T-helper 1 cell treated with Interleukin-12 subunit alpha and Interleukin-12 subunit beta and Interleukin-4 antibody, amounts not matched to agents 30 μg/mL and 1 μg/mL, for 36 hours (primary cell): ENCODE data around the gene TRIM7.
"Not testable (repeated sequence)": the region's sequence is repeated elsewhere in the genome, so short reads cannot be mapped to it uniquely, and the experiment has no call there.

ENCODE experiments used
- H3K27ac Mint-ChIP-seq: one replicate; pipeline ENCODE4 v1.8.0; 2021; ENCODE audit warnings: mild to moderate bottlenecking, mixed read lengths
- H3K27me3 Mint-ChIP-seq: one replicate; pipeline ENCODE4 v1.8.0; 2021; ENCODE audit warnings: low read depth, mixed read lengths
- H3K36me3 Mint-ChIP-seq: one replicate; pipeline ENCODE4 v1.8.0; 2021; ENCODE audit warnings: low read depth, mixed read lengths
- H3K4me1 Mint-ChIP-seq: one replicate; pipeline ENCODE4 v1.8.0; 2021; ENCODE audit warnings: low read depth, mixed read lengths
- H3K4me3 Mint-ChIP-seq: one replicate; pipeline ENCODE4 v1.8.0; 2021; ENCODE audit warnings: mild to moderate bottlenecking, moderate library complexity, mixed read lengths
- H3K9me3 Mint-ChIP-seq: one replicate; pipeline ENCODE4 v1.8.0; 2021; ENCODE audit warnings: mixed read lengths

The TRIM7 gene

GRCh38 chr5:181152406-181152805 lies 52.6 kb downstream of the TRIM7 start:
- Mint-ChIP-seq H3K27ac (no peak overlapping the region), H3K27me3 (peaks cover 7% of the 10 kb centered on the region), H3K36me3 (peaks cover 3% of the 10 kb centered on the region), H3K9me3 (peaks cover 8% of the 10 kb centered on the region), H3K4me1 (peaks cover 7% of the 10 kb centered on the region), H3K4me3 (no peak overlapping the region)

DNA sequence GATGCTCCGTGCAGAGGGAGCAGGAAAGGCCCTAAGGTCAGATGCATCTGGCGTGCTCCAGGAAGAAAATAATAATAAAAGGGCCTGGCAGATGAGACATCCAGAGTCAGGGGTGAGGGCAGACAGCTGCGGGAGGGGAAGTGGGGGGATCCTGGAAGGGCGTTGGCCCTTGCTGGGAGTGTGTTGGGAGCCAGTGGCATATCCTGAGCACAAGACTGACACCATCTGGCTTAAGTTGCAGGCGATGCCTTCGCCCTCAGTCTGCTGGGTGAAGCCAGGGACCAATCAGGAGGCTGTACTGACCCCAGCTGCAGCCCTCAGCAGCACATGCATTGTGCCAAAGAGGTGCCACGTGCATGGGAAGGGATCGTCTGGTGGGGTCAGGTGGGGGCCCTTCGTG lies 53.9 kb downstream of the TRIM7 start:
- peaks cover 7% of the 10 kb centered on the region for H3K27me3 Mint-ChIP-seq
- peaks cover 7% of the 10 kb centered on the region for H3K4me1 Mint-ChIP-seq
- no peak overlapping the region for H3K27ac Mint-ChIP-seq
- no peak overlapping the region for H3K4me3 Mint-ChIP-seq
- peaks cover 3% of the 10 kb centered on the region for H3K36me3 Mint-ChIP-seq
- H3K9me3 Mint-ChIP-seq = peaks cover 8% of the 10 kb centered on the region

DNA sequence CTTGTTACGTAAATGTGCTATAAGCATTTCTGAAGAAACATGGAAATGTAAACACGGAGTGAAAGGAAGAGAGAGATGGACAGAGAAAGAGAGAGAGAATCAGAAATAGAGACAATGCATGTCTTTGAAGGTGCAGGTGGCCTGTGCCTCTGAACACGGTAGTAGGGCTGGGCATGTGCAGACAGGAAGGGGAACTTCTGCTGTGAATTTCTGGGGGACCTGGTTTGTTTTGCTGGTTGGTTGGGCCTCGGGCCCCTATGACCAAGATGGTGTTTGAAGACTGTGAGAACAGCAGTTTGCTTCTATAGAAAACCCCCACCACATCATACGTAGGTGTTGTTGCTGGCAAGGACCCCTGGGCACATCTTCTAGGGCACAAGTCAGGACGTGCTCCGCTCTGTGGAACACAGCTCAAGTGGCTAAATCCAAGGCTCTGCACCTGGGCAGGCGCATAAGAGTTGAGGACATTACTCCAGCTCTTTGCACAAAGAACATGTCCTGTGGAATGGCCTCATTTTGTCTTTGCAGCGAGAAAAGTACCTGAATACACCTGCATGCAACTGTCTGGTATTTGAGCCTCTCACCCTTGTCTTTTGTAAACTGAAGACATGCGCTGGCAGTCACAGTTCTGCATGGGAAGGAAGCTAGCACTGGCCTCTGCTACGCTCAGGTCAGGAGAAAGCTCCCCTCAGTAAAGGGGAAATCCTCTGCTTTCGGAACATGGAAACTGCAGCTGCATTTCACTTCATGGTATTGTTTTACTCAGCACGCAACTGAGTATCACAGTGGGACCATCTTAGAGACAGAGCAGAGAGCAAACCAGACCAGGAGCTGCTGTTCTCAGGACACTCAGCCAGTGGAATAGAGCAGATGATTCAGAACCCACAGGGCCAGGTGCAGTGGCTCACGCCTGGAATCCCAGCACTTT lies 54.9 kb downstream of the TRIM7 start:
- peaks cover 2% of the 10 kb centered on the region for H3K36me3 Mint-ChIP-seq
- H3K9me3 Mint-ChIP-seq = peaks cover 8% of the 10 kb centered on the region
- H3K4me3 Mint-ChIP-seq = no peak overlapping the region
- H3K27ac Mint-ChIP-seq = no peak overlapping the region
- H3K4me1 Mint-ChIP-seq = peaks cover 4% of the 10 kb centered on the region
- H3K27me3 Mint-ChIP-seq = peaks cover 9% of the 10 kb centered on the region

GRCh38 chr5:181149355-181149754 lies 55.6 kb downstream of the TRIM7 start:
- H3K27me3 Mint-ChIP-seq = peaks cover 11% of the 10 kb centered on the region
- H3K9me3 Mint-ChIP-seq = peaks cover 7% of the 10 kb centered on the region
- no peaks in the 10 kb centered on the region for H3K36me3 Mint-ChIP-seq
- no peak overlapping the region for H3K27ac Mint-ChIP-seq
- no peak overlapping the region for H3K4me3 Mint-ChIP-seq
- H3K4me1 Mint-ChIP-seq = peaks cover 4% of the 10 kb centered on the region

GRCh38 chr5:181146927-181147636 lies 57.9 kb downstream of the TRIM7 start, which contains the start of gene OR2V2:
TSS of gene OR2V2 (plus strand) at chr5:181147586. CDS start at chr5:181154943, 7,357 bp downstream.
- not testable (repeated sequence) for H3K36me3 Mint-ChIP-seq, H3K4me1 Mint-ChIP-seq, H3K4me3 Mint-ChIP-seq, H3K9me3 Mint-ChIP-seq, H3K27ac Mint-ChIP-seq
- H3K27me3 Mint-ChIP-seq = peaks cover 16% of the 10 kb centered on the region

DNA sequence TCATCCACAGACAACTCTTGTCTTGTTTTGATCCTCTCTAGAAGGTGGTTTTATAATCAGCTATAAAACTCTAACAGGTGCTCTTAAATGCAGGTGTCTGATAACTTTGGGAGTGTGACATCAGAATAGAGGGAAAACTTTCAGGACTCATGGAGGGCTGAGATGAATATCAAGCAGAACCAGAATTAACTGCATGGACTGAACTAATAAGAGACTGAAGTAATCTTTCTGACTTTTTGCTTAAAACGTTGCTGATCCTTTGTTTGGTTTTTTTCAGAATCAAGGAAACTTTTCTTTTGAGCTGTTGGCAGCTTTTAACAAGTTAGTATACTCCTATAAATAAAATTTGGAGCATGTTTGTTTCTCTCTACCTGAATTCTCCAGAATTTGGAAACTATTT lies 59.9 kb downstream of the TRIM7 start:
- no peak overlapping the region for H3K4me3 Mint-ChIP-seq
- no peaks in the 10 kb centered on the region for H3K36me3 Mint-ChIP-seq
- no peaks in the 10 kb centered on the region for H3K4me1 Mint-ChIP-seq
- peaks cover 16% of the 10 kb centered on the region for H3K27me3 Mint-ChIP-seq
- peaks cover 7% of the 10 kb centered on the region for H3K9me3 Mint-ChIP-seq
- no peak overlapping the region for H3K27ac Mint-ChIP-seq
